HEK293T (cell line): ENCODE measurements around the gene GPC2.

Source experiments
- CTCF ChIA-PET: fragments of 350-600 bp; formaldehyde crosslinking; extraction: SDS; loops from one replicate; lab custom pipeline; 2021; ENCODE audit warnings: antibody characterized with exemption, inconsistent platforms; lab: Yijun Ruan, JAX
- POLR2A ChIA-PET: fragments of 350-600 bp; formaldehyde crosslinking; extraction: SDS; loops from one replicate; lab custom pipeline; 2020; ENCODE audit warnings: antibody characterized with exemption, inconsistent platforms; lab: Yijun Ruan, JAX
- DNase-seq: peaks from one replicate; pipeline ENCODE4 v3.0.0; 2012; ENCODE audit warnings: mixed read lengths; ENCODE audit errors: extremely low spot score
- ARNT ChIP-seq: fragments of 450-650 bp; IDR thresholded peaks from 2 replicates; pipeline ENCODE4 v1.6.1; 2017; ENCODE audit warnings: mild to moderate bottlenecking
- BHLHE40 ChIP-seq: fragments of 450-650 bp; IDR thresholded peaks from 2 replicates; pipeline ENCODE4 v1.6.1; 2016; ENCODE audit warnings: mild to moderate bottlenecking, moderate library complexity, borderline replicate concordance
- CTBP1 ChIP-seq: fragments of 450-650 bp; IDR thresholded peaks from 2 replicates; pipeline ENCODE4 v1.6.1; 2016; ENCODE audit warnings: borderline replicate concordance
- ELF4 ChIP-seq: fragments of 450-650 bp; IDR thresholded peaks from 2 replicates; pipeline ENCODE4 v1.6.1; 2017; ENCODE audit warnings: antibody characterized with exemption
- FOXA1 ChIP-seq: fragments of 450-650 bp; IDR thresholded peaks from 2 replicates; pipeline ENCODE4 v1.6.1; 2016; ENCODE audit warnings: mild to moderate bottlenecking
- FOXK2 ChIP-seq: fragments of 450-650 bp; IDR thresholded peaks from 2 replicates; pipeline ENCODE4 v1.6.1; 2016; ENCODE audit warnings: mild to moderate bottlenecking
- FOXM1 ChIP-seq: fragments of 450-650 bp; IDR thresholded peaks from 2 replicates; pipeline ENCODE4 v1.6.1; 2017; ENCODE audit warnings: mild to moderate bottlenecking, borderline replicate concordance
- HDGF ChIP-seq: fragments of 450-650 bp; IDR thresholded peaks from 2 replicates; pipeline ENCODE4 v1.6.1; 2017; ENCODE audit warnings: antibody characterized with exemption, borderline replicate concordance
- L3MBTL2 ChIP-seq: fragments of 450-650 bp; conservative IDR thresholded peaks from 2 replicates; pipeline ENCODE4 v1.6.1; 2016; ENCODE audit warnings: mild to moderate bottlenecking
- LEF1 ChIP-seq: fragments of 450-650 bp; IDR thresholded peaks from 2 replicates; pipeline ENCODE4 v1.6.1; 2017; ENCODE audit warnings: mild to moderate bottlenecking, borderline replicate concordance
- NFRKB ChIP-seq: fragments of 450-650 bp; IDR thresholded peaks from 2 replicates; pipeline ENCODE4 v1.6.1; 2016; ENCODE audit warnings: mild to moderate bottlenecking, moderate library complexity
- SP1 ChIP-seq: fragments of 450-650 bp; IDR thresholded peaks from 2 replicates; pipeline ENCODE4 v1.6.1; 2017
- SUZ12 ChIP-seq: fragments of 450-650 bp; IDR thresholded peaks from 2 replicates; pipeline ENCODE4 v1.6.1; 2016; ENCODE audit warnings: mild to moderate bottlenecking
- TARDBP ChIP-seq: fragments of 450-650 bp; IDR thresholded peaks from 2 replicates; pipeline ENCODE4 v1.6.1; 2016
- ZNF384 ChIP-seq: fragments of 450-650 bp; IDR thresholded peaks from 2 replicates; pipeline ENCODE4 v1.6.1; 2016
- TF ChIP-seq, protein P1 (sequence below): fragments of 450-650 bp; IDR thresholded peaks from 2 replicates; pipeline ENCODE4 v1.6.1; 2016

The GPC2 gene

DNA sequence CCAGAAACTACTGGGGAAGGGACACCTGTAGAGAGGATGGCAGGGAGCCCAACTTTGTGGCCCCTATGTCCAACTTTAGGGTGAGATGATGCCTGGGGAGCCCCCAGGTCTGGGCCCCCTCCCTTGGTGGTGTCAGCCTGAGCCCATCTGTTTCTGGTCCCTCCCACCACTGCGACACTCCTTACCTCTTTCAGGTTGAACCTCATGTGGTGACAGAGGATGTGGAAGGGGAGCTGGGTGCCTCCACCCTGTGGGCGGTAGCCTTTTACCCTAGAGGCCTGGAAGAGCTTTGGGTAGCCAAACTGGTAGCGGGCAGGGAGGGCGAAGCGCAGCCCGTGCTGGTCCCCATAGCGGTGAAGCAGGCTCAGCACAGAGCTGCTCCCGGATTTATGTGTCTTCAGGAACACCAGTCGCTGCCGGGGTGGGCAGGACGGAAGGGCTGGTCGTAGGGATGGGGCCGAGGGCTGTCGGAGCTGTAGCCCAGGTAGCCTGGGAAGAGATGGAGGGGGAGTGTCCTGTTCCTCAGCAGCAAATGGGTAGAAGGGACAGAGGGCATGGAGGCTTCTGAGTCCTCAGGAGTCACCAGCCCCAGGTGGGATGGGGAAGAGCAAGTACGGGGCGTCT is 10.8 kb downstream of the GPC2 start:
- DNase-seq = no peak
- POLR2A ChIA-PET = interaction anchor here (0.9 to 2.3 kb wide), 3 partner anchors 9 to 24 kb away, joined by 3 to 12 read pairs (median 4); partner anchors contain the start of genes GPC2 and STAG3
- CTCF ChIA-PET = interaction anchor here (0.6 to 1.4 kb wide), 4 partner anchors 10 to 31 kb away, joined by 3 to 4 read pairs (median 3); partner anchors contain the start of gene GPC2
- TF ChIP-seq, protein P1, sequence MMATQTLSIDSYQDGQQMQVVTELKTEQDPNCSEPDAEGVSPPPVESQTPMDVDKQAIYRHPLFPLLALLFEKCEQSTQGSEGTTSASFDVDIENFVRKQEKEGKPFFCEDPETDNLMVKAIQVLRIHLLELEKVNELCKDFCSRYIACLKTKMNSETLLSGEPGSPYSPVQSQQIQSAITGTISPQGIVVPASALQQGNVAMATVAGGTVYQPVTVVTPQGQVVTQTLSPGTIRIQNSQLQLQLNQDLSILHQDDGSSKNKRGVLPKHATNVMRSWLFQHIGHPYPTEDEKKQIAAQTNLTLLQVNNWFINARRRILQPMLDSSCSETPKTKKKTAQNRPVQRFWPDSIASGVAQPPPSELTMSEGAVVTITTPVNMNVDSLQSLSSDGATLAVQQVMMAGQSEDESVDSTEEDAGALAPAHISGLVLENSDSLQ = no peak
- no peak for TF ChIP-seq SUZ12
- TF ChIP-seq TARDBP = no peak
- no peak for TF ChIP-seq CTBP1
- TF ChIP-seq FOXK2 = no peak
- no peak for TF ChIP-seq HDGF
- TF ChIP-seq FOXM1 = no peak
- TF ChIP-seq BHLHE40 = no peak
- TF ChIP-seq ARNT = no peak
- no peak for TF ChIP-seq LEF1
- TF ChIP-seq L3MBTL2 = no peak
- TF ChIP-seq NFRKB = no peak
- TF ChIP-seq ZNF384 = no peak
- TF ChIP-seq SP1 = no peak
- no peak for TF ChIP-seq FOXA1
- no peak for TF ChIP-seq ELF4

DNA sequence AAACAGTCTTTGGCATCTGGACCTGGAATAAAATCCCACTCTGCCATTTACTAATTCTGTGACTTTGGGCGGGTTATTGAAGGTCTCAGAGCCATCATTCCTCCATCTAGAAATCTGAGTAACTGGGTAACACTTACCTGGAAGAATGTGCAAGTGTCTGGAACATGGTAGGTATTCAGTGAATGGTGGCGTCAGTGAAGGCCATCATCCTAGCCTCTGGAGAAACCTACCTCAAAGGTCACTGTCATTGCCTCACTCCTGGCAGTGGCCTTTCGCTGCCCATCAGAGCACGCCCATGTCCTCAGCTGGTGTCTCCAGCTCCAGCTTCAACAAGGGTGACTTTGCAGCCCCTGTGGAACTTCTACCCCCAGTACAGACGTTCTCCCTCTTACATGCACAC is 13.3 kb downstream of the GPC2 start:
- DNase-seq = no peak
- TF ChIP-seq ZNF384 (no peak), ELF4 (no peak), L3MBTL2 (no peak), HDGF (no peak)
- CTCF ChIA-PET = interaction anchor here (1.1 kb wide), 1 partner anchor 10 kb away, joined by 6 read pairs; no protein-coding TSS in a partner anchor
- POLR2A ChIA-PET = interaction anchor here (1.8 kb wide), 1 partner anchor 15 kb away, joined by 7 read pairs; the partner anchor contains the start of gene LAMTOR4

DNA sequence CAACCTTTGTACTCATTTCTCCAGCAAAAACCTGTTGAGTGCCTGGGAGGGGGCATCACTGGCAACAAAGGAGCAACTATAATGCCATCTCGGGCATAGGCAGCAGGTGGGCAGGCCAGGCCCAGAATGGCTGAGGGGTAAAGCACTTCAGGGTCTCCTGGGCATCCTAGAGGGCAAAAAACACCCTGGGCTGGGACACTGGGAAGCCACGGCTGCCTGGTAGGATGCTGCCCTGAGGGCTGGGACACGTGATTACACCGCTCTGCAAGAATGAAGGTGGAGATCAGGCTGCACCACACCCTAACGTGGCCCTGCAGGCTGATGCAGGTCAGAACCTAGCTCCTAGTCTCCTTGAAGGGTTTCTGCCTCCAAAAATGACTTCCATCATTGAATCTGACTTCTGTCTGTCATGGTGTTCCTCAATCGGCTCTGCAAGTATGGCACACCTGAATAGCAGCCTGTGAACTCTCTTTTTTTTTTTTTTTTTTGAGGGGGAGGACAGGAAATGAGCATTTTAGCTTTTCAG is 14.1 kb downstream of the GPC2 start:
- no peak for TF ChIP-seq HDGF
- ChIA-PET POLR2A (interaction anchor here (1.8 kb wide), 1 partner anchor 14 kb away, joined by 7 read pairs; the partner anchor contains the start of gene LAMTOR4), CTCF (interaction anchor here (1.1 kb wide), 1 partner anchor 10 kb away, joined by 6 read pairs; no protein-coding TSS in a partner anchor)
- DNase-seq = no peak

DNA sequence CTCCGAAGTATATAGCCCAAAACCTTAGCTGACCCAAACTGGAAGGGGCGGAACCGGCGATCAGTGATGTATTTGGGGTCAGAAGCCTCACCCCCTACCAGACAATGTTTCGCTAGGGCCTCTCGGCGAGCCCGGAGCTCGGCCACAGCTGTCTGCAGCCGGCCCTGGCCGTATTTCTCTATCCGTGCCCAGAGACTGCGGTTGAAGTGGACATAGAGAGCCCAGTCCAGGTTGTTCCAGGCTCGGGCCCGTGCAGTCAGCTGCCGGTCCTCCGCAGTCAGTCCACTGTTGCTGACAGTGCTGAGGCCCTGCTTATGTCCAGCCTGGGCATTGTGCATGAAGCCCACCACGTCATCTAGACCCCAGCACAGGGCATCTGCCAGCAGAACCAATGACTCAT is 17.1 kb downstream of the GPC2 start:
- DNase-seq = no peak
- CTCF ChIA-PET = no interaction called here
- POLR2A ChIA-PET = no interaction called here
- TF ChIP-seq L3MBTL2 (no peak), ARNT (no peak), SUZ12 (no peak), LEF1 (no peak), FOXM1 (no peak), ELF4 (no peak)

DNA sequence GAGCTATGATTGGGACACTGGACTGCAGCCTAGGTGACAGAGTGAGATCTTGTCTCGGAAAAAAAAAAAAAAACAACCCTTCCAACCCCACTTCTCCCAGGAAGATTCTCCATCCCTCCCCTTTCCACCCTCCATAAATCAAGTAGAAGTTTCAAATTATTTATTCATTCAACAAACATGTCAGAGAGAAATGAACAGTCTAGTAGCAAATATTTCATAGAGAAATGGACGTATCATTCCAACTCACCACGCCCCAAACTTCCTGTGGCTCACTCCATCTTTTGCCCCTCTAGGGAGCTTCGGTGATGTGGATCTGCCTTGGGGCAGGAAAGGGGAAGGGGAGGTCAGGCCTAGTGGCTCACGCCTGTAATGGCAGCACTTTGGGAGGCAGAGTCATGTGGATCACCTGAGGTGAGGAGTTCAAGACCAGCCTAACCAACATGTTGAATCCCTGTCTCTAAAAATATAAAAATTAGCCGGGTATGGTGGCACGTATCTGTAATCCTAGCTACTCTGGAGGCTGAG is 18.0 kb downstream of the GPC2 start:
- ChIA-PET POLR2A (interaction anchor here (0.9 kb wide), 1 partner anchor 10 kb away, joined by 4 read pairs; the partner anchor contains the start of gene LAMTOR4), CTCF (no interaction called here)
- DNase-seq = no peak

DNA sequence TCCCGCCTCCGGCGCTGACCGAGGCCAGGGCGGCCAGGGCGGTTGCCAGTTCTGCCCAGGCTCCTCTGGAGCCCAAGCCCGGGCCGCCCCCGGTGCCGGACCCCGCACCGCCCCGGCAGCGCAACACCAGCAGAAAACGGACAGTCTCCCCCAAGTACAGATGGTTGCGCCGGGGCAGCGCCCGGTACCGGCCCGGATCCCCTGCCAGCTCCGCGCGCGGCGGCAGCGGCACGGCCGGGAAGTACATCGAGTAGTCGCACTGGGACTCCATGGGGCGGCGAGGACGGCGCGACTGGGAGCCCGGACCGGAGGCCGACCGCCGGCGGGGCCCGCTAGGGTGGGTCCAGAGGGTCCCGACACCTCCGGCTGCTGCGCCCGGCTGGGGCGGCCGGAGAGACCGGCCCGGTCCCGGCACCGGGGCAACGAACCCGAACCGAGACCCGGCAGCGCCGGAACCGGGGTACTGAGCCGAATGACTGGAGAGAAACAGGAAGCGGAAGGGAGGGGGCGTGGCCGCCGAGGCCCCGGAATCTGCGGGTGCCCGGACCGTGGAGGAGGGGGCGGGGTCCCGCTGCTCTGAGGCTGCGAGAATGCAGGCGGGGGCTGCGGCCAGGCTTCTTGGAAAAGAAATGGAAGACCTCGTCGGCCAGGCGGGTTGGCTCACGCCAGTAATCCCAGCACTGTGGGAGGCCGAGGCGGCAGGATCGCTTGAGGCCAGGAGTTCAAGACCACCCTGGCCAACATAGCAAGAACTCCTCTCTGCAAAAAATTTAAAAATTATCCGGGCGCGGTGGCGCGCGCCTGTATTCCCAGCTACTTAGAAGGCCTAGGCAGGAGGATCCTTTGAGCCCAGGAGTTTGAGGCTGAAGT is 18.7 kb downstream of the GPC2 start, which contains the start of gene TRAPPC14:
Gene TRAPPC14 (minus strand): TSS at position 495 of the 870 bp plus-strand sequence. CDS start 224 bp downstream, at position 271.
- TF ChIP-seq ELF4 (0 out of 2 replicates have a peak, but pooled peaks have one; percentile 37), SP1 (no peak)
- ChIA-PET CTCF (no interaction called here), POLR2A (interaction anchor here (0.9 to 2.1 kb wide), 2 partner anchors 10 kb away, joined by 4 to 20 read pairs; partner anchors contain the start of gene LAMTOR4)
- DNase-seq = peak; percentile 92

More for the DNA sequence above, 18.0 kb downstream of the GPC2 start:
- TF ChIP-seq FOXM1 (no peak), L3MBTL2 (no peak), HDGF (no peak), SUZ12 (no peak), ARNT (no peak), ZNF384 (no peak), CTBP1 (no peak)
- TF ChIP-seq, protein P1 = no peak
